Measurements from ENCODE around the gene SNX18. TPM values are rescaled to one million over a fixed set of nuclear protein-coding genes. Genes with fewer than 3 reads are reported as not detected.

SNX18 gene
- total and polyA plus RNA-seq, 10 of the 15 experiments (the other 5 are each of a cell fraction or from before 2014, with no cell fraction given) = 0.27 to 1.7 (median 0.47) TPM

GRCh38 chr5:54545796-54546195 lies 28.2 kb downstream of the SNX18 start:
- TF ChIP-seq SMARCA5 (IDR thresholded peaks at IDR 0.05) (no peak), SREBF1 (IDR thresholded peaks at IDR 0.05; ENCODE audit: low read length) (no peak), ZNF687 (IDR thresholded peaks at IDR 0.05) (no peak), ATF7 (IDR thresholded peaks at IDR 0.05; ENCODE audit: low read depth) (no peak), CBX3 (IDR thresholded peaks at IDR 0.05; ENCODE audit: borderline replicate concordance, low read depth) (no peak), MEF2B (IDR thresholded peaks at IDR 0.05; ENCODE audit: partially characterized antibody, poor library complexity, severe bottlenecking) (no peak), KAT2A (conservative IDR thresholded peaks at IDR 0.05; ENCODE audit: control insufficient read depth, low read depth, low read length) (no peak), FOXK2 (IDR thresholded peaks at IDR 0.05) (no peak), NRF1 (conservative IDR thresholded peaks at IDR 0.05; ENCODE audit: low read depth, low read length) (no peak), IRF4 (IDR thresholded peaks at IDR 0.05; ENCODE audit: low read depth, low read length) (no peak), PAX5 (IDR thresholded peaks at IDR 0.05; ENCODE audit: borderline replicate concordance, low read depth, low read length) (no peak), CREB1 (IDR thresholded peaks at IDR 0.05; ENCODE audit: low read depth) (no peak), CREM (IDR thresholded peaks at IDR 0.05; ENCODE audit: low read depth) (no peak), HCFC1 (IDR thresholded peaks at IDR 0.05; ENCODE audit: low read length) (no peak), CEBPB (IDR thresholded peaks at IDR 0.05; ENCODE audit: borderline replicate concordance in 1 of 2, low read depth in 2 of 2, low read length in 2 of 2) (no peak), ZNF217 (IDR thresholded peaks at IDR 0.05) (no peak), STAT3 (IDR thresholded peaks at IDR 0.05; ENCODE audit: low read depth, low read length) (no peak), SIX5 (IDR thresholded peaks at IDR 0.05; ENCODE audit: low read depth, low read length, severe bottlenecking) (no peak), PAX8 (IDR thresholded peaks at IDR 0.05) (no peak)
- no peaks in the 10 kb centered on the region for H3K9me3 ChIP-seq (replicated peaks; ENCODE audit: control insufficient read depth, insufficient read depth, low read length)
- DNase-seq (ENCODE audit: low read depth, low spot score) = no peak
- in situ Hi-C loops (cut with MboI) = no loop called here
- intact Hi-C loops (cut with micrococcal nuclease; ENCODE audit: unreplicated experiment) = no loop called here
- BruUV-seq (replicated peaks) = no TSS peak
- H4K20me1 ChIP-seq (ENCODE audit: control insufficient read depth, insufficient read depth) = no peaks in the 10 kb centered on the region
- no peaks in the 10 kb centered on the region for H3K36me3 ChIP-seq (ENCODE audit: control insufficient read depth in 2 of 2, insufficient read depth in 2 of 2, low read length in 1 of 2)
- no peak overlapping the region for H3K9ac ChIP-seq (ENCODE audit: control insufficient read depth, insufficient read depth, low read length)
- ChIA-PET SMC1A (ENCODE audit: uncharacterized antibody, unreplicated experiment) (interaction anchor here (1.1 kb wide), 1 partner anchor 322 kb away, joined by 3 read pairs; no protein-coding TSS in a partner anchor), RAD21 (ENCODE audit: unreplicated experiment) (no interaction called here), CTCF (no interaction called here), POLR2A (no interaction called here)
- H3K4me2 ChIP-seq (ENCODE audit: control insufficient read depth, insufficient read depth) = no peak overlapping the region
- ATAC-seq = no peak
- no peaks in the 10 kb centered on the region; a peak in 1 of 4 replicates for H3K27me3 ChIP-seq (replicated peaks in 1 of 2; ENCODE audit: control insufficient read depth in 2 of 2, insufficient read depth in 2 of 2, low read length in 1 of 2)
- WGBS (ENCODE audit: insufficient coverage, insufficient replicate concordance, low lambda C conversion rate, missing lambda C conversion rate) = 62% methylated on average over 6 of the region's 6 CpGs
- H3K27ac ChIP-seq (ENCODE audit: control insufficient read depth, insufficient read depth) = no peak overlapping the region
- H3K4me1 ChIP-seq (ENCODE audit: control insufficient read depth, insufficient read depth, low read length) = no peaks in the 10 kb centered on the region
- H2AFZ ChIP-seq (ENCODE audit: control insufficient read depth, low read depth, low read length) = no peak overlapping the region
- H3K79me2 ChIP-seq (ENCODE audit: control insufficient read depth, insufficient read depth, low read length) = no peaks in the 10 kb centered on the region
- H3K4me3 ChIP-seq = no peak overlapping the region
- FAIRE-seq = no peak
